ENCODE results near the gene IRGC.

The IRGC gene

DNA sequence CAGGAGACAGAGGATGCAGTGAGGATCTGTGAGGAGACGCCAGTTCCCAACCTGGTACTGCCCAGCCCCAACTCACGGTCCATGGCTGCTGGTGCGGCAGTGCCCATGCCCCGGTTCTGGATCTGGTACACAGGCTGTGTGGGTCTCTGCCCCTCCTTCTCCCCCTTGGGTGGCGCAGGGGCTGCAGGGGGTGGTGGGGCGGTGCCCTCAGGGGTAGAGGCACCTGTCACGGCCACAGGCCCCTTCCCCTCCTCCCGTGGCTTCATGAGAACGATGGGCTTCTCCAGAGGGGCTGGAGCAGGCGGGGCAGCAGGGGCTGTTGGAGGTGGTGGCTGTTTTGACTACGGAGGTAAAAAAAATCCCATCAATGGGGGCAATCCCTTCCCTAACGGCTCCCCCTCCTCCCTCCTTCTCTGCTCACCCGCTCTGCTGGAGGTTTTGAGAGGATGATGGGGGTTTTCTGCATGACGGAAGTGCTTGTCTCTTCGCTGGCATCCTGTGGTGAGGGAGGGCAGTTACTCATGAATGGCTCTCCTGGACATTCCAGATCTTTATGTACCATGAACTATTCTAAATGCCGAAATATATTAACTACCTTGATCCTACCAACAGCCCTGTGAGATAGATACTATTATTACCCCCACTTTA is 31.8 kb downstream of the IRGC start:
- peak overlapping the region; percentile 85 for H3K27ac Mint-ChIP-seq
- no peaks in the 10 kb centered on the region for H3K9me3 Mint-ChIP-seq
- H3K36me3 Mint-ChIP-seq, result peaks cover 60 to 63% of the 10 kb centered on the region in 2 donors
- ATAC-seq (replicated peaks) (peak in 1 of 2 donors; percentile 18), DNase-seq (no peak)
- H3K4me3 Mint-ChIP-seq, result peak overlapping the region in 1 of 2 donors; percentile 18
- H3K4me1 Mint-ChIP-seq, result peaks cover 39 to 42% of the 10 kb centered on the region in 2 donors
- no peaks in the 10 kb centered on the region for H3K27me3 Mint-ChIP-seq

DNA sequence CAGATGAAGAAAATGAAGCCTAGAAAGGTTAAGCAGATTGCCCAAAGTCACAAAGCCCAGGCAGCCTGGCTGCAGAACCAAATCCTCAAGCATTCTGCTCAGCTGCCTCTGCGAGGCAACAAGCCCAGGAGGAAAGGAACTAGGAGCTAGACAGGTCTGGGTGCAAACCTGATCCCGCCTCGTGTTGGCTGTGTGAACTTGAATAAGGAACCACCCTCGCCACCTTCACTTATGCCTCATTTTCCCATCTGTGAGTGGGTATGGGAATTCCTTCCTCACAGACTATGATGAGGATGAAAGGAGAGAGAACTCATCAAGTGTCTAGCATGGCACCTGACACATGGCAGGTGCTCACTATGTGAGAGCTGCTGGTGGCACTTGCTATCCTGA is 32.3 kb downstream of the IRGC start:
- Mint-ChIP-seq H3K36me3 (peaks cover 59 to 63% of the 10 kb centered on the region in 2 donors), H3K4me3 (peak overlapping the region in 1 of 2 donors; percentile 18), H3K27ac (peak overlapping the region; percentile 93), H3K27me3 (no peaks in the 10 kb centered on the region), H3K9me3 (no peaks in the 10 kb centered on the region), H3K4me1 (peaks cover 43 to 47% of the 10 kb centered on the region in 2 donors)
- ATAC-seq (replicated peaks) (no peak), DNase-seq (no peak)

DNA sequence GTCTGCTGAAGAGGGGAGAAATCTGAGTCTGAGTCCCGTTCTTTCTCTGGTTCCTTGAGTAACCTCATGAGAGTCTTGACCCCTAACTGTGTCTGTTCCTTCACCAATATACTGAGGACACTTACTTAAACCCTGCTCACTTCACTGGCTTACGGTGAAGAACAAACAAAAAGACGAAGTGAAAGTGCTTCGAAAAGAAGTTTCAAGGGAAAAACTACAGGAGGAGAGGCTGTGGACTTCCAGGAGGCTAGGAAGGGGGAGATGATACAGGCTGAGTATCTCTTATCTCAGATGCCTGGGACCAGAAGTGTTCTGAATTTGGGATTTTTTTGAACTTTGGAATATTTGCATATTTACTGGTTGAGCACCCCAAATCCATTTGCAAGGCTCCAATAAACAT is 32.8 kb downstream of the IRGC start:
- H3K4me1 Mint-ChIP-seq, result peaks cover 45 to 52% of the 10 kb centered on the region in 2 donors
- ATAC-seq (replicated peaks), result no peak

DNA sequence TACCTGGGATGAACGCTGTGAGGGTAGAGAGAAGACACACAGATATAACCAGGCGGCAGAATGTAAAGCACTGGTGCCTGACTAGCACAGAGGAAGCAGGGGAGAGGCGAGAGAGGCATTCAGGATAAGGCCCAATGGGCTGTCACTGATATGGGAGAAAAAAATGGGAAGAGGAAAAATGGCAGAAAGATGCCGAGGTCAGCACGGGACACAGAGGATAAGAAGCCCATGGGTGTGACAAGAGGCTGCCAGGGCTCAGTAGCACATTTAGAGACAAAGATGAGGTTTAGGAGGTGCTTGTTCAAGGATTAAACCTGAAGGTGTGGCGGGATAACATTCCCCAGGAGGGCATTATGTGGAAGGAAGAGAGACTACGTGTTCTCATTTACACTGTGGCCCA is 33.3 kb downstream of the IRGC start:
- Mint-ChIP-seq H3K36me3 (peaks cover 52 to 58% of the 10 kb centered on the region in 2 donors), H3K27ac (peak overlapping the region; percentile 93), H3K9me3 (no peaks in the 10 kb centered on the region), H3K4me3 (no peak overlapping the region), H3K4me1 (peaks cover 46 to 57% of the 10 kb centered on the region in 2 donors), H3K27me3 (no peaks in the 10 kb centered on the region)
- no peak for ATAC-seq (replicated peaks)
- DNase-seq, result no peak

More for the DNA sequence above, 32.8 kb downstream of the IRGC start:
- H3K36me3 Mint-ChIP-seq, result peaks cover 57 to 63% of the 10 kb centered on the region in 2 donors
- H3K4me3 Mint-ChIP-seq, result peak overlapping the region in 1 of 2 donors; percentile 63
- H3K9me3 Mint-ChIP-seq, result no peaks in the 10 kb centered on the region
- H3K27ac Mint-ChIP-seq, result peak overlapping the region; percentile 93
- DNase-seq, result no peak
- no peaks in the 10 kb centered on the region for H3K27me3 Mint-ChIP-seq

DNA sequence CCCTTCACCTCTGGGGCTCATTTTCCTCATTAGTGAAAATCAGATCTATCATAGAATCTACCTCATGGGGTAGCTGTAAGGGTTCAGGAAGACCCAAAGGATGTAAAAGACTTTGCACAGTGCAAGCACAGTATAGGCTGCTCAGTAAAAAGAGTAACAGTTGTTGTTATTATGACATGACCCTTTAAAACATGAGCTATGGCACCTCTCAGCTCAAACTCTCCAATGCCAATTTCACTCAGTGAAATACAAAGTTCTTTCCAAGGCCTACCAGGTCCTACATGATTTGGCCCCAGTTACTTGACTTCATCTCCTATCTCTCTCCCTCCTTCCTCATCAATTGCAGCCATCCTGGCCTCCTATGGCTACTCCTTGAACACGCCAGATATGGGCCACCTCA is 34.0 kb downstream of the IRGC start:
- H3K27ac Mint-ChIP-seq, result no peak overlapping the region

DNA sequence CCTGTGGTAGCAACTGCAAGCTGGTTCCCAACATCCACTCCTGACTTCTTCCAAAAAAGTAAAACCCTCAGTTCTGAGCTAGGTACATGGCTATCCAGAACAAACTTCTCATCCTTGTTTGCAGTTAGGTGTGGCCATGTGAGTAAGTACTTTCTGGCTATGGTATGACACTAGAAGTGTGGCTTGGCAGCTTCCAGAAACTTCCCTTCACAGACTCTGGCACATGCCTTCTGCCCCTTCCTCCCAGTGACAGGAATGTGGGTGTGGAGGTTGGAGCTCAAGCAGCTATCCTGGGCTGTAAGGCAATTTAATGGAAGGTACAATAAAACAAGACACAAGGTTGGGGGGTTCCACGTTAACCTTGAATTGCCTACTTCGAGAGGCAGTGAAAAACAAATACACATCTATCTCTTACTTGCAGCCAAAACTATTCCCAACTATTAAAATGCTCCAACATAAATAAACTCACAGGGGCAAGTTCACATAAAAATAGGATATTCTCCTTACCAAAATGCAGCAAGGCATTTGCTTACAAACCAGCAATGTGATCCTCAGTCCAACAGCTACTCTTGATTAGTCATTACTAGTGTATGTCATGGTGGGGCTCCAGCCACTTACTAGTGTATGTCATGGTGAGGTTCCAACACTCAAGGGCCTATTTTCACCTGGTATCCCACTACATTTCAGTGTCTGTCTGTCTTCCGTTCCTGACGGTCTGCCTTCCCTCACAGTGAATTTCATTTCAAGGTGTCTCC is 35.8 kb downstream of the IRGC start:
- no peak for DNase-seq
- Mint-ChIP-seq H3K9me3 (no peaks in the 10 kb centered on the region), H3K36me3 (peaks cover 52 to 63% of the 10 kb centered on the region in 2 donors), H3K27ac (peak overlapping the region; percentile 100), H3K4me1 (peaks cover 50 to 66% of the 10 kb centered on the region in 2 donors), H3K27me3 (no peaks in the 10 kb centered on the region), H3K4me3 (no peak overlapping the region)
- ATAC-seq (replicated peaks), result no peak

More for the DNA sequence above, 34.0 kb downstream of the IRGC start:
- DNase-seq, result no peak
- Mint-ChIP-seq H3K36me3 (peaks cover 51 to 58% of the 10 kb centered on the region in 2 donors), H3K27me3 (no peaks in the 10 kb centered on the region), H3K4me1 (peaks cover 46 to 61% of the 10 kb centered on the region in 2 donors), H3K4me3 (no peak overlapping the region), H3K9me3 (no peaks in the 10 kb centered on the region)
- no peak for ATAC-seq (replicated peaks)

DNA sequence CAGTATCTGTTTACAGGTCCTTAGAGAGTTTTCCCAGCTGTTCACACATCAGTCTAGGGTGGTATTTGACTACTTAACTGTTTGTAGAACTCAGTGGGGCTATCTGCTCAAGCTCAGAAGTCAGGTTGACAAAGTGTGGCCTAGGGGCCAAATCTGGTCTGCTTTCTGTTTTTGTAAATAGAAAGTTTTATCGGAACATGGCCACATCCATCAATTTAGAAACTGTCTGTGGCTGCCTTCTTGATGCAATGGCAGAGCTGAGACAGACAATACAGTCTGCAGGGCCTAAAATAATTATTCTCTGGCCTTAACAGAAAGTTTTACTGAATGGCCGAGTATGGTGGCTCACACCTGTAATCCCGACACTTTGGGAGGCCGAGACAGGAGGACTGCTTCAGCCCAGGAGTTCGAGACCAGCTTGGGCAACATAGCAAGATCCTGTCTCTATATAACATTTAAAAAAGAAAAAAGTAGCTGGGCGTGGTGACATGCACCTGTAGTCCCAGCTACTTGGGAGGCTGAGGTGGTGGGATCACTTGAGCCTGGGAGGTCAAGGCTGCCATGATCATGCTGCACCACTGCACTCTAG is 36.5 kb downstream of the IRGC start:
- peak overlapping the region; percentile 100 for H3K27ac Mint-ChIP-seq
- no peaks in the 10 kb centered on the region for H3K27me3 Mint-ChIP-seq
- no peaks in the 10 kb centered on the region for H3K9me3 Mint-ChIP-seq
- H3K4me3 Mint-ChIP-seq, result no peak overlapping the region
- peaks cover 51 to 73% of the 10 kb centered on the region in 2 donors for H3K4me1 Mint-ChIP-seq
- DNase-seq (no peak), ATAC-seq (replicated peaks) (no peak)
- peaks cover 48 to 62% of the 10 kb centered on the region in 2 donors for H3K36me3 Mint-ChIP-seq

DNA sequence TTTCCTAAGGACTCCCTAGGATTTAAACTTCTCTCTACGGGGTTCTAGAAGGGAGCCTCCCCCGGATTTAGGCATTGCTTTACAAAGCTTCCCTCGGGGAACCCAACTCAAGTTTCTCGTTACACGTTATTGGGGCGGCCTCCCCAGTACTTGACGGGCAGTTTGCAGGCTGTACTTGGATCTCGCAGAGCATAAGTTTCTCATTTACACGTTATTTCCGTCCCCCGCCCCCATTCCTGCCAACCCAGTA is 38.3 kb downstream of the IRGC start:
- peak overlapping the region; percentile 100 for H3K27ac Mint-ChIP-seq
- H3K4me3 Mint-ChIP-seq, result peak overlapping the region; percentile 97 to 99
- H3K9me3 Mint-ChIP-seq, result no peaks in the 10 kb centered on the region
- H3K36me3 Mint-ChIP-seq, result peaks cover 36 to 52% of the 10 kb centered on the region in 2 donors
- H3K27me3 Mint-ChIP-seq, result no peaks in the 10 kb centered on the region
- peaks cover 47 to 82% of the 10 kb centered on the region in 2 donors for H3K4me1 Mint-ChIP-seq
- ATAC-seq (replicated peaks), result peak in 1 of 2 donors; percentile 72
- no peak for DNase-seq

DNA sequence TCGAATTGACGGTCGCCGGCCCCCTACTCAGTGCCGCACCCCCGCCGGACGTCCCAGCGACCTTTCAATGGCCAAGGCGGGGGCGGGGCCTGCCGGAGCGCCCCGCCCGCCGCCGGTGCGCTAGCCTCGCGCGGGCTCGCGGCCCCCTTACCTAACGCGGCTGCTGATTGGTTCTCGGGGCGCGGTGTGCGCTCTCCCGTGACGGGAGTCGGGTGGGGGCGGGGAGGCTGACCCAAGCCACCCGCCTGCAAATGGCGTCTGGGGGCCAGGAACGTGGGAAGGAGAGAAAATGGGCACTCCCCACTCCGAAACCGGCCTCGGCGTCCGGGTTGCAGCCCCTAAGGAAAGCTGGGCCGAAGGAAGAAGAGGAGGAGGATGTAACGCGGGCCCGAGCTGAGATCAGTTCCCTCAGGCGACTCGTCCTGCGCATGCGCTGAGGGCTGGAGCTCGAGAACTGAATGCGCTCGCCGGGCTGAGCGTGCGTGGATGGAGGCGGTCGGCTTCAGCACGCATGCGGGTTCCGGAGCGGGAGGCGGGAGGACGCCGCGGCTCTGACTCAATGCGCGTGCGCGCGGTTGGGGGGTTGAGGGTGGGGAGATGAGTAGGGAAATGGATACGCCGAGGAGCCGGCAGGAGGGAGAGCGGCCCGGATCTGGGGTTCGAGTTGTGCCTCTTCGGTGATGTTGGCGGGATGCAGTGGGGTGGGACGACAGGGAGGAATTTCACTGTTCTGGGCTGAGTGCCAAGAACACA is 38.8 kb downstream of the IRGC start, which contains the start of gene SMG9:
TSS of gene SMG9 (minus strand) at position 460 of the 753 bp plus-strand sequence. CDS start 4,221 bp downstream, outside the sequence.
- Mint-ChIP-seq H3K27ac (peak within 1 kb of the TSS; percentile 100), H3K36me3 (peaks cover 34 to 51% of the 10 kb centered on the region in 2 donors), H3K9me3 (no peaks in the 10 kb centered on the region), H3K27me3 (no peaks in the 10 kb centered on the region), H3K4me3 (peak within 1 kb of the TSS; percentile 97 to 99), H3K4me1 (peaks cover 50 to 85% of the 10 kb centered on the region in 2 donors)
- peak; percentile 97 for DNase-seq
- peak; percentile 73 to 82 for ATAC-seq (replicated peaks)

DNA sequence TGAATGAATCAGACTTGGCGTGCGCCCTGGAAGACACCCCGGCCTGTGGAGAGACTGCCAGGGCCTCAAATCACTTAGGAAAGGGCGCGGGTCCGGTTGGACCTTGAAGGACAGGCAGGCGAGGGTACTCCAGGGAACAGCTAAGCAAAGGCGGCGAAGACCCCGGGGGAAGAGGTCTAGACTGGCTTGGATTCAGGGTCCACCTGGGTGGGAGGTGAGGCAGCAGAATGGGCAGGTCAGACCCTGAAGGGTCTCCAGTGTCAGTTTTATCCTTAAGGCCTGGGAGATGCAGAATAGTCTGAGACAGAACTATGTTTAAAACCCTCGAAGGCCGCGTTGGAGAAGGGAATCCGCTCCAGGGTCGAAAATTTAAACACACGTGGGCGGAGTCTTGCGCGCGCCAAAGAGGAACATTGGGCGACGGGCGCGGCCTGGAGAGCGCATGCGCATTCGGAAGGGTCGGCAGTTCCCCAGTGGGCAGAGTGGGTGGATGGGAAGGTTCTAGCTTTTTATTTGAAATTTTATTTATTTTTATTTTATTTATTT is 39.5 kb downstream of the IRGC start:
- Mint-ChIP-seq H3K4me1 (peaks cover 46 to 81% of the 10 kb centered on the region in 2 donors), H3K27me3 (no peaks in the 10 kb centered on the region), H3K4me3 (peak overlapping the region; percentile 97 to 99), H3K27ac (peak overlapping the region; percentile 100), H3K36me3 (peaks cover 30 to 47% of the 10 kb centered on the region in 2 donors), H3K9me3 (no peaks in the 10 kb centered on the region)
- DNase-seq (peak; percentile 75), ATAC-seq (replicated peaks) (no peak)

DNA sequence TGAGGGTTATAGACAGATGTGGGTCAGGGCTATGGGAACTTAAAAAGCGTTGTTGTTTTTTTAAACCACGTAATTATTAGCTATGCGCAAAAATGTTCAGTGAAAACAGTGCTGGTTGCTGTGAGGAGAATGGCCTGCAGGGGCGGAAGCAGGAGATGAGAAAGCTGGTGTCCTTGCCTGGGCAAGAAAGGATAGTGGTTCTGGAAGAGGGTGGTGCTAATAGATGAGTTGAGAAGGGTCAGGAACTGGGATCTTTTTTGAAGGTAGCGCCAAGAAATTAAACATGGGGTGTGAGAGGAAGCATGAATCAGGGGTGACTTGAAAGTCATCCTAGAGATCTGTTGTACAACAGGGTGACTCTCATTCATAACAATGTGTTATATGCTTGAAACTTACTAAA is 43.6 kb downstream of the IRGC start:
- no peak for DNase-seq
- H3K4me3 Mint-ChIP-seq, result no peak overlapping the region
- H3K27ac Mint-ChIP-seq, result peak overlapping the region; percentile 1
- H3K36me3 Mint-ChIP-seq, result peaks cover 20 to 44% of the 10 kb centered on the region in 2 donors
- peaks cover 0 to 4% of the 10 kb centered on the region in 2 donors for H3K9me3 Mint-ChIP-seq
- H3K4me1 Mint-ChIP-seq, result peaks cover 58 to 86% of the 10 kb centered on the region in 2 donors
- H3K27me3 Mint-ChIP-seq, result no peaks in the 10 kb centered on the region
- ATAC-seq (replicated peaks), result no peak

DNA sequence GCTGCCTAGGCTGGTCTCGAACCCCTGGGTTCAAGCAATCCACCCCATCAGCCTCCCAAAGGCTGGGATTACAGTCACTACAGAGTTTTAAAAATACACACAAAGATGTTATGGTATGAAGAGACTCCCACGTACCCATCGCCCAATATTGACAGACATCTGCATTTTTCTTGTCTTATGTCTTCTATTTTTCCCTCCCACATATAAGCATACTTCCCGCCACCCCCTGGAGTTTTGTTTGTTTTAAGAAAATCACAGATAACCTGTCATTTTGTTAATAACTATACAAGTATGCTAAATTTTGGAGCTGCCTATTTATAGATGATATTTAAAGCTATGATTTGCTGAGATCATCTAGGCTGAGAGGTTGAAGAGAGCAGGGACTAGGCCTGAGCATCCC is 45.1 kb downstream of the IRGC start:
- Mint-ChIP-seq H3K4me3 (no peak overlapping the region), H3K4me1 (peaks cover 61 to 88% of the 10 kb centered on the region in 2 donors), H3K27me3 (no peaks in the 10 kb centered on the region), H3K9me3 (peaks cover 0 to 4% of the 10 kb centered on the region in 2 donors), H3K36me3 (peaks cover 15 to 42% of the 10 kb centered on the region in 2 donors), H3K27ac (peak overlapping the region; percentile 76)
- DNase-seq, result no peak
- ATAC-seq (replicated peaks), result no peak

DNA sequence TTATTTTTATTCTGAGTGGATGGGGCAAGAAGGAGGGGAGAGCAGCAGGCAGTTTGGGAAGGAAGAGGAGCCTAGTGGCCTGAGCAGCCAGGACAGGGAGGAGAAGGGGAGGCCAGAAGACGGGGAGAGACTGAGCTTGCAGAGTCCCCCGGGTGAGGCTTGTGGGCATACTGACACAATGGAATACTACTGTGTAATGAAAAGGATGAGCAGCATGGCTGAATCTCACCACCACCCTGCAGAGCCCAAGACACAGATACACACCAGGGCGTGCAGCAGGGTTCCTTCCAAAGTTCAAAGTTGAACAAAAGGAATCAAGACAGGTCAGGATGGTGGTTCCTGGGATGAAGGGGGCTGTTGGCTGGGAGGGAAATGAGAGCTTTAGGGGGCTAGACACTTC is 46.9 kb downstream of the IRGC start:
- H3K27ac Mint-ChIP-seq, result peak overlapping the region; percentile 20
- H3K9me3 Mint-ChIP-seq, result peaks cover 0 to 4% of the 10 kb centered on the region in 2 donors
- DNase-seq (no peak), ATAC-seq (replicated peaks) (no peak)
- no peaks in the 10 kb centered on the region for H3K27me3 Mint-ChIP-seq
- H3K36me3 Mint-ChIP-seq, result peaks cover 28 to 50% of the 10 kb centered on the region in 2 donors
- H3K4me3 Mint-ChIP-seq, result peak overlapping the region in 1 of 2 donors; percentile 19
- H3K4me1 Mint-ChIP-seq, result peaks cover 68 to 88% of the 10 kb centered on the region in 2 donors
